Uterus (tissue), 2 donors: ENCODE measurements around the gene RHBDD2.

ENCODE experiments used
- POLR2A ChIP-seq, 2 donors: fragments of 450-650 bp; IDR thresholded peaks; one replicate each; pipeline ENCODE4 v1.6.1; 2016; ENCODE audit warnings: antibody characterized with exemption in 2 of 2, mild to moderate bottlenecking in 1 of 2, moderate library complexity in 1 of 2
- TF ChIP-seq, protein P1 (sequence below), 4 experiments: fragments of 200-600 bp in 2 of 4; fragments of 450-650 bp in 2 of 4; sonication (generic) in 2 of 4; IDR thresholded peaks; one replicate each; pipeline ENCODE4 v1.5.1; 2016 to 2019; ENCODE audit warnings: antibody characterized with exemption in 4 of 4, mild to moderate bottlenecking in 2 of 4, moderate library complexity in 1 of 4

DNA sequence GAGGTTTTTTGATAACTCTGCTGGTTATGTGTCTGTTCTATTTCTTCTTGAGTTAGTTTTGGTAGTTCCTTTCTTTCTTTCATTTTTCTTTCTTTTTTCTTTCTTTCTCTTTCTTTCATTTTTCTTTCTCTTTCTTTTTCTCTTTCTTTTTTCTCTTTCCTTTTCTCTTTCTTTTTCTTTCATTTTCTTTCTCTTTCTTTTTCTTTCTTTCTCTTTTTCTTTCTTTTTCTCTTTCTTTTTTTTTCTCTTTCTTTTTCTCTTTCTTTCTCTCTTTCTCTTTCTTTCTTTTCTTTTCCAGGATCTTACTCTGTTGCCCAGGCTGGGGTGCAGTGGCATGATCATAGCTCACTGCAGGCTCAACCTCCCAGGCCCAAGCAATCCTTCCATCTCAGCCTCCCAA is 20.4 kb upstream of the RHBDD2 start:
- TF ChIP-seq, protein P1, sequence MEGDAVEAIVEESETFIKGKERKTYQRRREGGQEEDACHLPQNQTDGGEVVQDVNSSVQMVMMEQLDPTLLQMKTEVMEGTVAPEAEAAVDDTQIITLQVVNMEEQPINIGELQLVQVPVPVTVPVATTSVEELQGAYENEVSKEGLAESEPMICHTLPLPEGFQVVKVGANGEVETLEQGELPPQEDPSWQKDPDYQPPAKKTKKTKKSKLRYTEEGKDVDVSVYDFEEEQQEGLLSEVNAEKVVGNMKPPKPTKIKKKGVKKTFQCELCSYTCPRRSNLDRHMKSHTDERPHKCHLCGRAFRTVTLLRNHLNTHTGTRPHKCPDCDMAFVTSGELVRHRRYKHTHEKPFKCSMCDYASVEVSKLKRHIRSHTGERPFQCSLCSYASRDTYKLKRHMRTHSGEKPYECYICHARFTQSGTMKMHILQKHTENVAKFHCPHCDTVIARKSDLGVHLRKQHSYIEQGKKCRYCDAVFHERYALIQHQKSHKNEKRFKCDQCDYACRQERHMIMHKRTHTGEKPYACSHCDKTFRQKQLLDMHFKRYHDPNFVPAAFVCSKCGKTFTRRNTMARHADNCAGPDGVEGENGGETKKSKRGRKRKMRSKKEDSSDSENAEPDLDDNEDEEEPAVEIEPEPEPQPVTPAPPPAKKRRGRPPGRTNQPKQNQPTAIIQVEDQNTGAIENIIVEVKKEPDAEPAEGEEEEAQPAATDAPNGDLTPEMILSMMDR (IDR thresholded peaks at IDR 0.05), result no peak
- no peak for TF ChIP-seq POLR2A (IDR thresholded peaks at IDR 0.05)
